Uterus (tissue), 4 donors: ENCODE results near the gene OR4C6. TPM values are rescaled to one million over a fixed set of nuclear protein-coding genes. Genes with fewer than 3 reads are reported as not detected.

Experiments
- DNase-seq, 2 donors: peaks; one replicate each; pipeline ENCODE4 v3.0.0-alpha.2; 2019 to 2020
- H3K27ac ChIP-seq, 2 donors: fragments of 200-600 bp; sonication (generic); 1 replicate in 1 of 2; 2 replicates in 1 of 2; pipeline ENCODE4 v1.5.1; 2016 to 2018
- H3K27me3 ChIP-seq, 2 donors: fragments of 200-600 bp; sonication (generic); one replicate each; pipeline ENCODE4 v1.5.1; 2018 to 2019; ENCODE audit warnings: control low read depth in 1 of 2
- H3K36me3 ChIP-seq, 2 donors: fragments of 200-600 bp; sonication (generic); one replicate each; pipeline ENCODE4 v1.5.1; 2019; ENCODE audit warnings: control low read depth in 1 of 2
- H3K4me1 ChIP-seq, 2 donors: fragments of 200-600 bp; sonication (generic); one replicate each; pipeline ENCODE4 v1.5.1; 2018 to 2019; ENCODE audit warnings: control low read depth in 1 of 2
- H3K4me3 ChIP-seq, 2 donors: fragments of 200-600 bp; sonication (generic); 1 replicate in 1 of 2; 2 replicates in 1 of 2; pipeline ENCODE4 v1.5.1; 2018 to 2019; ENCODE audit warnings: mild to moderate bottlenecking in 1 of 2
- H3K9me3 ChIP-seq, 2 donors: fragments of 200-600 bp; sonication (generic); one replicate each; pipeline ENCODE4 v1.5.1; 2019; ENCODE audit warnings: control low read depth in 1 of 2
- POLR2A ChIP-seq, 2 donors: fragments of 450-650 bp; IDR thresholded peaks; one replicate each; pipeline ENCODE4 v1.6.1; 2016; ENCODE audit warnings: antibody characterized with exemption in 2 of 2, mild to moderate bottlenecking in 1 of 2, moderate library complexity in 1 of 2
- intact Hi-C: fragments of 100-400 bp; cut with DNase I; formaldehyde crosslinking; loops from one replicate; pipeline ENCODE4 v1.15.1; 2023; ENCODE audit warnings: low total_unique reads
- total RNA-seq, 4 donors: library from RNA; depleted of rRNA in 3 of 4; stranded (reverse); fragments of >200 nt in 3 of 4; gene quantifications; one replicate each; pipeline versions ENCODE4 v1.1.0 to v1.2.4, GENCODE V29; 2014 to 2023
- TF ChIP-seq, protein P1 (sequence below), 4 experiments: fragments of 200-600 bp in 2 of 4; fragments of 450-650 bp in 2 of 4; sonication (generic) in 2 of 4; IDR thresholded peaks; one replicate each; pipeline ENCODE4 v1.5.1; 2016 to 2019; ENCODE audit warnings: antibody characterized with exemption in 4 of 4, mild to moderate bottlenecking in 2 of 4, moderate library complexity in 1 of 4
- donor health status: DM: yes; HTN: yes; CAD: no.

The OR4C6 gene
- total RNA-seq: not detected

DNA sequence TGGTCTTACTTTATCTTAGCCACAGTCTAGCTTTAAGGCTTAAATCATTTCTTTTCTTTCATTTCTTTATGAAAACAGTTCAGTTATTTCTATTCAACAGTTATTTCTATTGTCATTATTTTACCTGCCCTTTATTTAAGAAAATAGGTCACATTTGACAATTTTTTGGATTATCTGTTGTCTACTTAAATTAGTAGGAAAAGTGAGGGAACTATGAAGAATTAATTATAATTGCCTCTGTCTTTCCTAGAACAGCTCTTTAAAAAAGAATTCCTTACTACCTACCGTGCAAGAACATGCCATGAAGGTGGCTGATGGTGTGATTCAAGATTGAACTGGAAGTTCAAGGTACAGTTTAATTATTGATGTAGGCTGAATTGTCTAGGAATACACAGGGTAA lies at the start of gene OR4C6:
OR4C6 (plus strand) TSS at position 301 of the 400 bp plus-strand sequence. CDS start 2,966 bp downstream, outside the sequence.
- no peaks in the 10 kb centered on the region for H3K27me3 ChIP-seq
- no peak within 1 kb of the TSS for H3K4me3 ChIP-seq
- TF ChIP-seq POLR2A (IDR thresholded peaks at IDR 0.05): no peak
- TF ChIP-seq, protein P1, sequence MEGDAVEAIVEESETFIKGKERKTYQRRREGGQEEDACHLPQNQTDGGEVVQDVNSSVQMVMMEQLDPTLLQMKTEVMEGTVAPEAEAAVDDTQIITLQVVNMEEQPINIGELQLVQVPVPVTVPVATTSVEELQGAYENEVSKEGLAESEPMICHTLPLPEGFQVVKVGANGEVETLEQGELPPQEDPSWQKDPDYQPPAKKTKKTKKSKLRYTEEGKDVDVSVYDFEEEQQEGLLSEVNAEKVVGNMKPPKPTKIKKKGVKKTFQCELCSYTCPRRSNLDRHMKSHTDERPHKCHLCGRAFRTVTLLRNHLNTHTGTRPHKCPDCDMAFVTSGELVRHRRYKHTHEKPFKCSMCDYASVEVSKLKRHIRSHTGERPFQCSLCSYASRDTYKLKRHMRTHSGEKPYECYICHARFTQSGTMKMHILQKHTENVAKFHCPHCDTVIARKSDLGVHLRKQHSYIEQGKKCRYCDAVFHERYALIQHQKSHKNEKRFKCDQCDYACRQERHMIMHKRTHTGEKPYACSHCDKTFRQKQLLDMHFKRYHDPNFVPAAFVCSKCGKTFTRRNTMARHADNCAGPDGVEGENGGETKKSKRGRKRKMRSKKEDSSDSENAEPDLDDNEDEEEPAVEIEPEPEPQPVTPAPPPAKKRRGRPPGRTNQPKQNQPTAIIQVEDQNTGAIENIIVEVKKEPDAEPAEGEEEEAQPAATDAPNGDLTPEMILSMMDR (IDR thresholded peaks at IDR 0.05): no peak
- DNase-seq: no peak
- intact Hi-C loops: no loop called here
- no peak within 1 kb of the TSS for H3K27ac ChIP-seq
- no peaks in the 10 kb centered on the region for H3K36me3 ChIP-seq
- H3K4me1 ChIP-seq: no peaks in the 10 kb centered on the region
- no peaks in the 10 kb centered on the region for H3K9me3 ChIP-seq

DNA sequence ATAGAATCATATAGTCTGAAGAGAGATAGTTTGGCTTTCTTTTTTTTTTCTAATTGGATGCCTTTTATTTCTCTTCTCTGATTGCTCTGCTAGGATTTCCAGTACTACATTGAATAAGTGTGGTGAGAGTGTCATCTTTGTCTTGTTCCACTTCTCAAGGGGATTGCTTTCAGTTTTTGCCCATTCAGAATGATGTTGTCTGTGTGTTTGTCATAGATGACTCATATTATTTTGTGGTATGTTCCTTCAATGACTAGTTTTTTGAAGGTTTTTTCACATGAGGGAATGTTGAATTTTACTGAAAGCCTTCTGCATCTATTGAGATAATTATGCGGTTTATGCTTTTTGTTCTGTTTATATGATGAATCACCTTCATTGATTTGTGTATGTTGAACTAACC lies 37.5 kb upstream of the OR4C6 start:
- H3K4me1 ChIP-seq: no peaks in the 10 kb centered on the region
- no peaks in the 10 kb centered on the region for H3K9me3 ChIP-seq
- H3K4me3 ChIP-seq: no peak overlapping the region
- H3K27me3 ChIP-seq: no peaks in the 10 kb centered on the region
- intact Hi-C loops: no loop called here
- TF ChIP-seq, protein P1 (IDR thresholded peaks at IDR 0.05): no peak
- TF ChIP-seq POLR2A (IDR thresholded peaks at IDR 0.05): no peak
- no peak for DNase-seq
- H3K36me3 ChIP-seq: no peaks in the 10 kb centered on the region
- no peak overlapping the region for H3K27ac ChIP-seq

DNA sequence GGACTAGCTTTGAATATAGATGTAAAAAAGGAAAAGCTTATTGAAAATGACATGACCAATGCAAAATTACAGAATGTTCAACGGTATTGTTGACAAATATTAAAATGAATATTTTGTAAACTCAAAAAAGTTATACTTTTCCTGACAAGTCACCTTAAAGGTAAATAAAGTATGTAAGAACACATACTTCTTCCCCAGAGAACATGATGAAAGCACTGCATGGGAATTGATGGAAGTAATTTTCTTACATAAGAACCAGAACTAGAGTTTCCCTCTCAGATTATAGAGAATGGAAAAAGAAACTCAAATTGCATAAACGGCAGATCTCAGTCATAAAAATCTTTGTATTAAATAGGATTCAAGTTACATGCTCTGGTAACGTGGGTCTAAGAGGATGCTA lies 27.2 kb upstream of the OR4C6 start, which contains the start of gene OR4P4:
OR4P4 (plus strand) TSS at position 301 of the 400 bp plus-strand sequence.
- H3K36me3 ChIP-seq: no peaks in the 10 kb centered on the region
- H3K27me3 ChIP-seq: no peaks in the 10 kb centered on the region
- no peak within 1 kb of the TSS for H3K4me3 ChIP-seq
- no peaks in the 10 kb centered on the region for H3K4me1 ChIP-seq
- no peak for TF ChIP-seq POLR2A (IDR thresholded peaks at IDR 0.05)
- TF ChIP-seq, protein P1 (IDR thresholded peaks at IDR 0.05): no peak
- H3K27ac ChIP-seq: no peak within 1 kb of the TSS
- DNase-seq: no peak
- H3K9me3 ChIP-seq: no peaks in the 10 kb centered on the region
- intact Hi-C loops: no loop called here

DNA sequence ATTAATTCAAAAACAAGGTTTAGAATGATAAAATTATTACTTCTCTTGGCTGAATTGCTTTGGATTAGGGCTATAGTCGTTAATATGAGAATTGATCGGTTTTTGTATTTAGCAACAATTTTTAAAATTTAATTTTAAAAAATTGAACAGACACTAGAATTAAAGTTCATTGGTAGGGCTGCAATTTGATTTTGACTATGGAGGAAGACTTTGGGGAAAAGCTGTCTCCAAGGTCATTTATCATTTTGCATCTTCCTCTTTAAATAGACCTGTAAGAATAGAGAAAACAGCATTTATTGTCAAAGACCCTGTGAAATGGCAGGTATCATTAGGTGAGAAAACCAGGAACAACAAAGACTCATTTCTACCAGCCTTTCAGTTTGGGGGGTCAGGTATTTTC lies 14.0 kb upstream of the OR4C6 start, which contains the start of gene OR4S2:
OR4S2 (plus strand) TSS at position 301 of the 400 bp plus-strand sequence. CDS start 2,577 bp downstream, outside the sequence.
- Histone ChIP-seq H3K4me1 (no peaks in the 10 kb centered on the region), H3K36me3 (no peaks in the 10 kb centered on the region), H3K9me3 (no peaks in the 10 kb centered on the region), H3K4me3 (no peak within 1 kb of the TSS), H3K27ac (no peak within 1 kb of the TSS), H3K27me3 (no peaks in the 10 kb centered on the region)
- intact Hi-C loops: no loop called here
- TF ChIP-seq, protein P1 (IDR thresholded peaks at IDR 0.05): no peak
- TF ChIP-seq POLR2A (IDR thresholded peaks at IDR 0.05): no peak
- no peak for DNase-seq

DNA sequence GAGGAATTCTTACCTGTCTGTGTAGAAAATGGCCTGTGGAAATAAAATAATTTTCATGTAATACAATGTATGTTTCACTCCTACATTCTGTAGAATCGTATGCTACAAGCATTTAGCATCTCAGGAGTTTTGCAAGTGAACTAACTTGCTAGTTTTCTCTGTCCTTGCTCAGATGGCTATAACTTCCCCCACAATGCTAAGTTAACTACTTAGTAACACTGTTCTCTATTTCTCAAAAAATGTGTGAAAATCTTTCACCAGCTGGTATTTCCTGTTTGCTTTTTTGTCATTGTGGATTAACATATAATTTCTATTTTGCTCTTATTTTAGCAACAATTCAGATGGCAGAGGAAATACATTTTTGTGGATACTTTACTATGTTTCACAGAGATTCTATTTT lies 9.4 kb upstream of the OR4C6 start:
- DNase-seq: no peak
- Histone ChIP-seq H3K9me3 (no peaks in the 10 kb centered on the region), H3K4me3 (no peak overlapping the region), H3K4me1 (no peaks in the 10 kb centered on the region), H3K27ac (no peak overlapping the region), H3K36me3 (no peaks in the 10 kb centered on the region), H3K27me3 (no peaks in the 10 kb centered on the region)
- intact Hi-C loops: no loop called here
- TF ChIP-seq POLR2A (IDR thresholded peaks at IDR 0.05): no peak
- TF ChIP-seq, protein P1 (IDR thresholded peaks at IDR 0.05): no peak
